HL-60 (cell line): ENCODE data around the gene PDE2A.

Experiments
- DNase-seq, 2 experiments: peaks; one replicate each; pipeline ENCODE4 v3.0.0-alpha.2; 2010 to 2020; ENCODE audit warnings: low read depth in 1 of 2, low spot score in 1 of 2
- H3K27ac ChIP-seq: fragments of 250-450 bp; sonication (Bioruptor Pico); replicated peaks from 2 replicates; pipeline ENCODE4 v1.5.1; 2020; ENCODE audit warnings: mild to moderate bottlenecking, moderate library complexity
- H3K27me3 ChIP-seq: fragments of 250-450 bp; sonication (Bioruptor Pico); 2 replicates; pipeline ENCODE4 v1.5.1; 2021; ENCODE audit warnings: mild to moderate bottlenecking, moderate library complexity; ENCODE audit not compliant: insufficient read depth, poor library complexity, severe bottlenecking
- H3K4me3 ChIP-seq: replicated peaks from 2 replicates; pipeline ENCODE4 v1.5.1; 2011; ENCODE audit warnings: mild to moderate bottlenecking, control low read depth, low read length; ENCODE audit not compliant: insufficient read depth
- CTCF ChIP-seq: IDR thresholded peaks from one replicate; pipeline ENCODE4 v1.5.1; 2011; ENCODE audit warnings: low read length, control low read depth, inconsistent platforms; ENCODE audit not compliant: insufficient read depth
- GABPA ChIP-seq: IDR thresholded peaks from 2 replicates; pipeline ENCODE4 v1.6.1; 2012; ENCODE audit warnings: low read depth
- POLR2AphosphoS5 ChIP-seq: IDR thresholded peaks from 2 replicates; pipeline ENCODE4 v1.6.1; 2012; ENCODE audit warnings: low read depth
- SPI1 ChIP-seq: IDR thresholded peaks from 2 replicates; pipeline ENCODE4 v1.6.1; 2012; ENCODE audit warnings: low read depth, mild to moderate bottlenecking, borderline replicate concordance
- TF ChIP-seq, protein P1 (sequence below): IDR thresholded peaks from 2 replicates; pipeline ENCODE4 v1.6.1; 2012; ENCODE audit warnings: low read depth; ENCODE audit not compliant: insufficient replicate concordance

Gene PDE2A

DNA sequence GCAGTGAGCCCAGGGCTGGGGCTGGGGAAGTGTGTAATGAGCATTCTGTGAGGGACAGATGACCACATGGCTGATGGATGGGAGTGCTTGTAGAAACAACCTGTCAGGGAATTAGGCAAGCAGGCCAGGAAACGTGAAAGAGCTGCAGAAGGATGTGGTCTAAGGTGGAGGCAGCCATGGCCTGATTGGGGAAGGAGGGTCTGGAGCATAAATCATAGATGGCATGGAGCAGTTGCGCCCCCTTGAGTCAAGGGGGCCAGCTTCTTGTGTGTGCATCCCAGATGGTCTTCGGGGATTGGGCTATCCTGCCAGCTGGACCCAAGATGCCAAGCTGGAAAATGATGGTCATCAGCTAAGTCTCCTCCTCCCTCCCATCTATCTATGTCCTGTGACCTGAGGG, 120.5 kb downstream of the PDE2A start:
- peak; percentile 10 for DNase-seq
- H3K27me3 ChIP-seq = peaks cover 19% of the 10 kb centered on the region
- no peak overlapping the region for H3K27ac ChIP-seq
- H3K4me3 ChIP-seq = no peak overlapping the region
- no peak for TF ChIP-seq SPI1
- no peak for TF ChIP-seq CTCF
- TF ChIP-seq POLR2AphosphoS5 = no peak
- TF ChIP-seq GABPA = no peak
- TF ChIP-seq, protein P1, sequence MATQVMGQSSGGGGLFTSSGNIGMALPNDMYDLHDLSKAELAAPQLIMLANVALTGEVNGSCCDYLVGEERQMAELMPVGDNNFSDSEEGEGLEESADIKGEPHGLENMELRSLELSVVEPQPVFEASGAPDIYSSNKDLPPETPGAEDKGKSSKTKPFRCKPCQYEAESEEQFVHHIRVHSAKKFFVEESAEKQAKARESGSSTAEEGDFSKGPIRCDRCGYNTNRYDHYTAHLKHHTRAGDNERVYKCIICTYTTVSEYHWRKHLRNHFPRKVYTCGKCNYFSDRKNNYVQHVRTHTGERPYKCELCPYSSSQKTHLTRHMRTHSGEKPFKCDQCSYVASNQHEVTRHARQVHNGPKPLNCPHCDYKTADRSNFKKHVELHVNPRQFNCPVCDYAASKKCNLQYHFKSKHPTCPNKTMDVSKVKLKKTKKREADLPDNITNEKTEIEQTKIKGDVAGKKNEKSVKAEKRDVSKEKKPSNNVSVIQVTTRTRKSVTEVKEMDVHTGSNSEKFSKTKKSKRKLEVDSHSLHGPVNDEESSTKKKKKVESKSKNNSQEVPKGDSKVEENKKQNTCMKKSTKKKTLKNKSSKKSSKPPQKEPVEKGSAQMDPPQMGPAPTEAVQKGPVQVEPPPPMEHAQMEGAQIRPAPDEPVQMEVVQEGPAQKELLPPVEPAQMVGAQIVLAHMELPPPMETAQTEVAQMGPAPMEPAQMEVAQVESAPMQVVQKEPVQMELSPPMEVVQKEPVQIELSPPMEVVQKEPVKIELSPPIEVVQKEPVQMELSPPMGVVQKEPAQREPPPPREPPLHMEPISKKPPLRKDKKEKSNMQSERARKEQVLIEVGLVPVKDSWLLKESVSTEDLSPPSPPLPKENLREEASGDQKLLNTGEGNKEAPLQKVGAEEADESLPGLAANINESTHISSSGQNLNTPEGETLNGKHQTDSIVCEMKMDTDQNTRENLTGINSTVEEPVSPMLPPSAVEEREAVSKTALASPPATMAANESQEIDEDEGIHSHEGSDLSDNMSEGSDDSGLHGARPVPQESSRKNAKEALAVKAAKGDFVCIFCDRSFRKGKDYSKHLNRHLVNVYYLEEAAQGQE = no peak

- no peak for DNase-seq
These were observed 121.8 kb downstream of the PDE2A start for GRCh38 chr11:72552399-72552910.

DNA sequence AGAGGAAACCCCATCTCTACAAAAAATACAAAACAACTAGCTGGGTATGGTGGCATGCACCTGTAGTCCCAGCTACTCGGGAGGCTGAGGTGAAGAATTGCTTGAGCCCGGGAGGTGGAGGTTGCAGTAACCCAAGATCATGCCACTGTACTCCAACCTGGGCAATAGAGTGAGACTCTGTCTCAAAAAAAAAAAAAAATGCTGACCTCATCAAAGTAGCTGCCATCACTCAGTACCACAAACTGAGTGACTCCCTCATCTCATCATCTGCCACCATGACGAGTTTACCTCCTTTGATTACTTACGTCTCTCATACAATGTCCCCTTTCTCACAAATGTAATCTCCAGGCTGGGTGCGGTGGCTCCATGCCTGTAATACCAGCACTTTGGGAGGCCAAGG, 122.7 kb downstream of the PDE2A start:
- TF ChIP-seq, protein P1 = no peak
- TF ChIP-seq GABPA (no peak), POLR2AphosphoS5 (no peak), CTCF (no peak), SPI1 (no peak)
- Histone ChIP-seq H3K4me3 (no peak overlapping the region), H3K27me3 (peaks cover 12% of the 10 kb centered on the region), H3K27ac (no peak overlapping the region)
- DNase-seq = no peak

More at GRCh38 chr11:72552399-72552910, 121.8 kb downstream of the PDE2A start:
- TF ChIP-seq CTCF = no peak
- no peak overlapping the region for H3K27ac ChIP-seq
- peaks cover 13% of the 10 kb centered on the region for H3K27me3 ChIP-seq
- H3K4me3 ChIP-seq = no peak overlapping the region

DNA sequence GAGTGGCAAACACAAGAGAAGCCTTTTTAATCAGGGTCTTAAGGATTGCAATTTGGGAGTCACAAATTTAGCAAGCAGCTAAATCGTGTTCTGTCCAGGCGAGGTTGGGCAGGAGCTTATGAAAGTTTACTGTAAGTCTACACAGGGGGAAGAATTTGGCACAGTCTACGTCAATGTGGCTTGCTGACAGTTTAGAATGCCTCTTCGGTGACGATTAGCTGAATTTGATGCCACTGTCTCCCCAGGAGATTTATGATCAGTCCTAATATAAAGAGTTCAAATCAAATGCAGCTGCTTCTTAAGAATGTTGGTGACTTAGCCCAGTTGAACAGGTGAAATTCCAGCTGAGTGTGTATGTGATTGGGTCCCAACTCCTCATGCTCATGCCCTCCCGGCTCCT, 125.8 kb downstream of the PDE2A start:
- TF ChIP-seq GABPA = no peak
- TF ChIP-seq SPI1 = no peak
- no peak for TF ChIP-seq POLR2AphosphoS5
- TF ChIP-seq CTCF = no peak
- TF ChIP-seq, protein P1 = no peak
- H3K27ac ChIP-seq = no peak overlapping the region
- no peak overlapping the region for H3K4me3 ChIP-seq
- H3K27me3 ChIP-seq = peaks cover 4% of the 10 kb centered on the region
- DNase-seq = no peak
